ENCODE results near the gene ADGRG1.

ADGRG1 gene

GRCh38 chr16:57609541-57610401 lies 18.7 kb upstream of the ADGRG1 start:
- Histone ChIP-seq H3K4me1 (peaks cover 4% of the 10 kb centered on the region; the same call in 1 of the 2 replicates), H3K36me3 (replicated peaks) (no peaks in the 10 kb centered on the region), H3K4me3 (no peak overlapping the region), H3K9me3 (no peaks in the 10 kb centered on the region), H3K27me3 (ENCODE audit: low read depth) (peaks cover 3% of the 10 kb centered on the region; the same call in 1 of the 2 replicates)
- in situ Hi-C loops (cut with MboI; ENCODE audit: low sequenced_read_pairs): no loop called here
- DNase-seq (ENCODE audit: low spot score in 2 of 2): no peak

GRCh38 chr16:57610611-57611010 lies 17.8 kb upstream of the ADGRG1 start:
- peaks cover 4% of the 10 kb centered on the region; the same call in 1 of the 2 replicates for H3K4me1 ChIP-seq
- no peaks in the 10 kb centered on the region for H3K9me3 ChIP-seq
- H3K36me3 ChIP-seq (replicated peaks): no peaks in the 10 kb centered on the region
- in situ Hi-C loops (cut with MboI; ENCODE audit: low sequenced_read_pairs): no loop called here
- peaks cover 3% of the 10 kb centered on the region; the same call in 1 of the 2 replicates for H3K27me3 ChIP-seq (ENCODE audit: low read depth)
- no peak overlapping the region for H3K4me3 ChIP-seq
- no peak for DNase-seq (ENCODE audit: low spot score in 2 of 2)

- in situ Hi-C loops (cut with MboI; ENCODE audit: low sequenced_read_pairs): no loop called here
- Histone ChIP-seq H3K36me3 (replicated peaks) (no peaks in the 10 kb centered on the region), H3K9me3 (no peaks in the 10 kb centered on the region), H3K4me1 (peaks cover 4% of the 10 kb centered on the region; the same call in 1 of the 2 replicates), H3K4me3 (no peak overlapping the region), H3K27me3 (ENCODE audit: low read depth) (peaks cover 3% of the 10 kb centered on the region; the same call in 1 of the 2 replicates)
- no peak for DNase-seq (ENCODE audit: low spot score in 2 of 2)
Measured at GRCh38 chr16:57611181-57611580, 17.2 kb upstream of the ADGRG1 start.

- Histone ChIP-seq H3K9me3 (no peaks in the 10 kb centered on the region), H3K36me3 (replicated peaks) (no peaks in the 10 kb centered on the region), H3K27me3 (ENCODE audit: low read depth) (peaks cover 3% of the 10 kb centered on the region; the same call in 1 of the 2 replicates), H3K4me1 (peaks cover 4% of the 10 kb centered on the region; the same call in 1 of the 2 replicates), H3K4me3 (no peak overlapping the region)
- no peak for DNase-seq (ENCODE audit: low spot score in 2 of 2)
- in situ Hi-C loops (cut with MboI; ENCODE audit: low sequenced_read_pairs): no loop called here
Measured at GRCh38 chr16:57611706-57612105, 16.7 kb upstream of the ADGRG1 start.

GRCh38 chr16:57612494-57612893 lies 15.9 kb upstream of the ADGRG1 start:
- Histone ChIP-seq H3K4me1 (peaks cover 4% of the 10 kb centered on the region; the same call in 1 of the 2 replicates), H3K27me3 (ENCODE audit: low read depth) (peaks cover 3% of the 10 kb centered on the region; the same call in 1 of the 2 replicates), H3K36me3 (replicated peaks) (no peaks in the 10 kb centered on the region), H3K4me3 (no peak overlapping the region), H3K9me3 (no peaks in the 10 kb centered on the region)
- DNase-seq (ENCODE audit: low spot score in 2 of 2): no peak
- in situ Hi-C loops (cut with MboI; ENCODE audit: low sequenced_read_pairs): no loop called here

GRCh38 chr16:57613514-57613913 lies 14.9 kb upstream of the ADGRG1 start:
- Histone ChIP-seq H3K36me3 (replicated peaks) (no peaks in the 10 kb centered on the region), H3K4me3 (no peak overlapping the region), H3K27me3 (ENCODE audit: low read depth) (peaks cover 3% of the 10 kb centered on the region; the same call in 1 of the 2 replicates), H3K4me1 (peaks cover under 1% of the 10 kb centered on the region; the same call in 1 of the 2 replicates), H3K9me3 (no peaks in the 10 kb centered on the region)
- no peak for DNase-seq (ENCODE audit: low spot score in 2 of 2)
- in situ Hi-C loops (cut with MboI; ENCODE audit: low sequenced_read_pairs): no loop called here

GRCh38 chr16:57614536-57614935 lies 13.9 kb upstream of the ADGRG1 start:
- Histone ChIP-seq H3K4me3 (no peak overlapping the region), H3K4me1 (no peaks in the 10 kb centered on the region), H3K9me3 (no peaks in the 10 kb centered on the region), H3K27me3 (ENCODE audit: low read depth) (peaks cover 3% of the 10 kb centered on the region; the same call in 1 of the 2 replicates), H3K36me3 (replicated peaks) (no peaks in the 10 kb centered on the region)
- DNase-seq (ENCODE audit: low spot score in 2 of 2): no peak
- in situ Hi-C loops (cut with MboI; ENCODE audit: low sequenced_read_pairs): no loop called here

GRCh38 chr16:57614944-57615343 lies 13.5 kb upstream of the ADGRG1 start:
- in situ Hi-C loops (cut with MboI; ENCODE audit: low sequenced_read_pairs): no loop called here
- no peak for DNase-seq (ENCODE audit: low spot score in 2 of 2)
- no peaks in the 10 kb centered on the region for H3K36me3 ChIP-seq (replicated peaks)
- H3K4me1 ChIP-seq: no peaks in the 10 kb centered on the region
- no peaks in the 10 kb centered on the region for H3K9me3 ChIP-seq
- no peak overlapping the region for H3K4me3 ChIP-seq
- peaks cover 2% of the 10 kb centered on the region; the same call in 1 of the 2 replicates for H3K27me3 ChIP-seq (ENCODE audit: low read depth)

- H3K4me1 ChIP-seq: no peaks in the 10 kb centered on the region
- DNase-seq (ENCODE audit: low spot score in 2 of 2): no peak
- in situ Hi-C loops (cut with MboI; ENCODE audit: low sequenced_read_pairs): no loop called here
Measured at GRCh38 chr16:57615813-57616212, 12.6 kb upstream of the ADGRG1 start.

GRCh38 chr16:57616241-57616640 lies 12.2 kb upstream of the ADGRG1 start:
- Histone ChIP-seq H3K4me1 (no peaks in the 10 kb centered on the region), H3K27me3 (ENCODE audit: low read depth) (no peaks in the 10 kb centered on the region), H3K36me3 (replicated peaks) (no peaks in the 10 kb centered on the region), H3K9me3 (no peaks in the 10 kb centered on the region), H3K4me3 (no peak overlapping the region)
- no peak for DNase-seq (ENCODE audit: low spot score in 2 of 2)
- in situ Hi-C loops (cut with MboI; ENCODE audit: low sequenced_read_pairs): no loop called here

More at GRCh38 chr16:57615813-57616212, 12.6 kb upstream of the ADGRG1 start:
- no peaks in the 10 kb centered on the region for H3K9me3 ChIP-seq
- H3K4me3 ChIP-seq: no peak overlapping the region
- H3K27me3 ChIP-seq (ENCODE audit: low read depth): no peaks in the 10 kb centered on the region
- no peaks in the 10 kb centered on the region for H3K36me3 ChIP-seq (replicated peaks)

GRCh38 chr16:57616876-57617275 lies 11.6 kb upstream of the ADGRG1 start:
- Histone ChIP-seq H3K9me3 (no peaks in the 10 kb centered on the region), H3K4me3 (no peak overlapping the region), H3K4me1 (no peaks in the 10 kb centered on the region), H3K27me3 (ENCODE audit: low read depth) (no peaks in the 10 kb centered on the region), H3K36me3 (replicated peaks) (no peaks in the 10 kb centered on the region)
- in situ Hi-C loops (cut with MboI; ENCODE audit: low sequenced_read_pairs): no loop called here
- no peak for DNase-seq (ENCODE audit: low spot score in 2 of 2)

- no peaks in the 10 kb centered on the region for H3K27me3 ChIP-seq (ENCODE audit: low read depth)
- in situ Hi-C loops (cut with MboI; ENCODE audit: low sequenced_read_pairs): no loop called here
- H3K9me3 ChIP-seq: no peaks in the 10 kb centered on the region
- H3K4me1 ChIP-seq: no peaks in the 10 kb centered on the region
- H3K4me3 ChIP-seq: no peak overlapping the region
- DNase-seq (ENCODE audit: low spot score in 2 of 2): no peak
- no peaks in the 10 kb centered on the region for H3K36me3 ChIP-seq (replicated peaks)
Measured at GRCh38 chr16:57617604-57618111, 10.8 kb upstream of the ADGRG1 start.

GRCh38 chr16:57618296-57619132 lies 9.9 kb upstream of the ADGRG1 start:
- Histone ChIP-seq H3K36me3 (replicated peaks) (no peaks in the 10 kb centered on the region), H3K27me3 (ENCODE audit: low read depth) (no peaks in the 10 kb centered on the region), H3K4me3 (no peak overlapping the region), H3K9me3 (no peaks in the 10 kb centered on the region), H3K4me1 (no peaks in the 10 kb centered on the region)
- in situ Hi-C loops (cut with MboI; ENCODE audit: low sequenced_read_pairs): no loop called here
- no peak for DNase-seq (ENCODE audit: low spot score in 2 of 2)
